A549 treated with ZK216348 at 1 μM for 4 hours (cell line): ENCODE measurements around the gene ADAMTS5. TPM values are rescaled to one million over a fixed set of nuclear protein-coding genes. Genes with fewer than 3 reads are reported as not detected.

Experiments used
- total RNA-seq: library from RNA; stranded (reverse); fragments of 200-300 nt; extraction: Qiagen RNA extraction; gene quantifications from 5 replicates; pipeline ENCODE4 v1.2.3, GENCODE V29; 2022; ENCODE audit warnings: low read depth

ADAMTS5 gene
- not detected in 5 replicates for total RNA-seq

GRCh38 chr21:26967062-26967913, at the start of gene ADAMTS5:
Gene ADAMTS5, minus strand, starts transcription at chr21:26967088. Its CDS starts 697 bp downstream, at chr21:26966391.

Other genes starting within 250 kb of the ADAMTS5 start
- gene ADAMTS1, start 121.7 kb downstream of the ADAMTS5 start, total RNA-seq = 0.09 to 0.15 TPM (median 0.14 TPM) in 4 of 5 replicates, not detected in the other